ENCODE results near the gene P2RX6.

The P2RX6 gene

GRCh38 chr22:21051831-21052400 lies 37.0 kb downstream of the P2RX6 start:
- no peak for TF ChIP-seq CTCF (IDR thresholded peaks at IDR 0.05)

- TF ChIP-seq CTCF (IDR thresholded peaks at IDR 0.05), result no peak
These were observed 37.9 kb downstream of the P2RX6 start for GRCh38 chr22:21052715-21053459.

GRCh38 chr22:21054046-21054713 lies 39.2 kb downstream of the P2RX6 start:
- TF ChIP-seq CTCF (IDR thresholded peaks at IDR 0.05), result no peak

GRCh38 chr22:21054714-21055563 lies 40.0 kb downstream of the P2RX6 start:
- TF ChIP-seq CTCF (IDR thresholded peaks at IDR 0.05), result no peak

- TF ChIP-seq CTCF (IDR thresholded peaks at IDR 0.05), result no peak
These were observed 40.5 kb downstream of the P2RX6 start for GRCh38 chr22:21055564-21055834.

- no peak for TF ChIP-seq CTCF (IDR thresholded peaks at IDR 0.05)
These were observed 40.9 kb downstream of the P2RX6 start for GRCh38 chr22:21055880-21056319.

Measured in LNCAP (cell line).